NCI-H510A (cell line): ENCODE results near the gene NEK4.
A peak's percentile ranks its signal among the peaks of the same experiment; 100 is the strongest.
"Not testable (repeated sequence)": the region's sequence is repeated elsewhere in the genome, so short reads cannot be mapped to it uniquely, and the experiment has no call there.

Experiments
- DNase-seq: peaks from one replicate; lab custom pipeline; 2025; lab: John Stamatoyannopoulos, UW

NEK4 gene

GRCh38 chr3:52777959-52778805, 7.4 kb upstream of the NEK4 start:
- no peak for DNase-seq

- no peak for DNase-seq
Measured at GRCh38 chr3:52777127-52777958, 6.6 kb upstream of the NEK4 start, which contains the start of gene ITIH1. Gene ITIH1, plus strand, starts transcription at chr3:52777599. Its CDS starts 17 bp downstream, at chr3:52777616.

DNA sequence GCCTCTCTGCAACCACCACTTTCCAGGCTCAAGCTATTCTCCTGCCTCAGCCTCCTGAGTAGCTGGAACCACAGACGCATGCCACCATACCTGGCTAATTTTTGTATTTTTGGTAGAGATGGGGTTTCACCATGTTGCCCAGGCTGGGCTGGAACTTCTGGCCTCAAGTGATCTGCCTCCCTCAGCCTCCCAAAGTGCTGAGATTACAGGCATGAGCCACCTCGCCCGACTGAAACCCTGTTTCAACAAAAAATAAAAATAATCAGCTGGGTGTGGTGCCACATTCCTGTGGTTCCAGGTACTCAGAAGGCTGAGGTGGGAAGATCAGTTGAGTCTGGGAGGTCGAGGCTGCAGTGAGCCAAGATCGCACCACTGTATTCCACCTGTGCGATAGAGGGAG, 5.7 kb upstream of the NEK4 start:
- not testable (repeated sequence) for DNase-seq

DNA sequence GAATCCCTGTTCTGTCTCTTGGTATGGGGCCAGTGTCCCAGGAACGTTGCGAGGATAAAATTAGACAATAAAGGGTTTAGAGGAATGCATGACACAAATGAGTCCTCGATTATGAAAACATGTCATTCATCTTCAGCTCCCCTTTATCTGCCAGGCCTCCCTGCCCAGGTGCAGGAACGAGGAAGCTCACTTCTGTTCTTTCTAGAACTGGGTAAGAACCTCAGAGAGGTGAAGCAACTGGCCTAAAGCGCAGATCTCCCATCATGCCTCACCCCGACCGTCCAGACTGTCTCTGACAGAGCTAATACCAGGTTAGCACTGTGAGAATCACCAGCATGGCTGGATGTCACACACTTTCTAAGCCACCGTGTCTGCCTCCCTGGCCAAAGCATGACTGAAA, 5.1 kb upstream of the NEK4 start:
- no peak for DNase-seq

- peak; percentile 6 for DNase-seq
Measured at GRCh38 chr3:52774901-52775864, 4.4 kb upstream of the NEK4 start.

- DNase-seq, result no peak
Measured at GRCh38 chr3:52774066-52774713, 3.5 kb upstream of the NEK4 start.

DNA sequence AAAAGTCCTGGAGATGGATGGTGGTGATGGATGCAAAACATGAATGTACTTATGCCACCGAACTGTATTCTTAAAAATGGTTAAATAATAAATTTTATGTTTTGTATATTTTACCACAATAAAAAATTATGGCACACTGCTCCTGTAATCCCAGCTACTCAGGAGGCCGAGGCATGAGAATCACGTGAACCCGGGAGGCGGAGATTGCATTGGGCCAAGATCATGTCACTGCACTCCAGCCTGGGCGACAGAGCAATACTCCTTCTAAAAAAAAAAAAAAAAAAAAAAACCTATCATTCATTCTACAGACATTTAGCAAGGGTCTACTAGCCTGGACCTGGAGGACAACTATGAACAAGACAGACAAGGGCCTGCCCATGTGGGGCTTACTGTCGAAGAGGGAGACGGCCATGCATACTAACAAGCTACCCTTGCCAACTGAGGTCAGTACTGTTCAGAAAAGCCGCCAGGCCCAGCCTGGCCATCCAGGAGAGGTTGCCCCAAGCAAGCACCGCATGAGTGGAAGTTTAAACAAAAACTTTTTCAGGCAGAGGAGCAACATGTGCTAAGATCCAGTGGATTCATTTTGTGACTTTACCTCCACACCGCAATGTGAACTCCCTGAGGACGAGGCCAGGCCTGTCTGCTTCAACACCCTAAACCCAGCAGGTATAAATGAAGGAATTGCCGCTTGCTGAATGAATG, 2.8 kb upstream of the NEK4 start:
- DNase-seq, result no peak

GRCh38 chr3:52771702-52772101, 962 bp upstream of the NEK4 start:
- DNase-seq, result no peak

DNA sequence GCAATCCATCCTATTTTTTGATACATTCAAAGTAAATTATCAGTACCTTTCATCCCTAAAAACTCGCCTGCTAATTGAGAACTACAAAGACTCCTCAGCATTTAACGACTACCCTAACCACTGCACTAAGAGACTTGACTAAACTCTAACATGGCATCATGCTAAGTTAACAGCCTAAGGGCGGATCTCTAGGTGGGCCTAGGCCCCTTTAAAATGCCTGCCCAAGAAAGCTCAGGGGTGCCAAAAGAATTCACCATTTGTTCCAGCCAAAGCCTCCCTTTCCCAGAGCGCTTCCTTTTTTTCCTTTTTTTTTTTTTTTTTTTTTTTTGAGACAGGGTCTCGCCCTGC, 568 bp upstream of the NEK4 start:
- DNase-seq, result no peak

DNA sequence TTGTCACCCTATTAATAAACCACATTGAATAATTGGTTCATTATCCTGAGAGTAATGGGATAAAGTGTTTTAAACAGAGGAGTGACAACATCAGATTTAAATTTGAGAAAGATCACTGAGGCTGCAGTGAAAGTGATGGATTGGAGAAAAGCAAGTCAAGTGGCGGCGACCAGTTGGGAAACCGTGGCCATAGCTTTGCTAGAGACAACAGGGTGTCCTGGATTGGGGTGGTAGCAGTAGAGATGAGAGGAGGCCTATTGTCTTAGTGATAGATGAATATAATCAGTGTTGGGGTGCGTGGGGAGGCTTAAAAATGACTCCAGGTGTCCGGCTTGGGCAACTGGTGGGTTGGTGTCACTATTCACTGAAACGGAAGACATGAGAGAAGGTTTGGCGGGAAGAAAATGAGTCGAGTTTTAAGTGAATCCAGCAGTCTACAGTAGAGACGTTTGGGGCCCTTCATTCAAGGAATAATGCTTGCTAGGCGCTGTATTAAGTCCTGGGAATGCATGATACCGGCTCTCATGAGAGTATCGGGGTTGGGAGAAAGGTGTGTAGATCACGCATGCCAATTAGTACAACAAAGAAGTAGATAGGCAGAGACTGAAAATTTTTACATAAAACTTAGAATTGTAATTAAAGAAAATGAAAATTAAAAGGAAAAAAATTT, 819 bp downstream of the NEK4 start:
- no peak for DNase-seq

GRCh38 chr3:52763466-52763865, 7.3 kb downstream of the NEK4 start:
- no peak for DNase-seq

GRCh38 chr3:52756141-52756540, 14.6 kb downstream of the NEK4 start:
- no peak for DNase-seq

GRCh38 chr3:52754373-52754772, 16.4 kb downstream of the NEK4 start:
- DNase-seq, result no peak

DNA sequence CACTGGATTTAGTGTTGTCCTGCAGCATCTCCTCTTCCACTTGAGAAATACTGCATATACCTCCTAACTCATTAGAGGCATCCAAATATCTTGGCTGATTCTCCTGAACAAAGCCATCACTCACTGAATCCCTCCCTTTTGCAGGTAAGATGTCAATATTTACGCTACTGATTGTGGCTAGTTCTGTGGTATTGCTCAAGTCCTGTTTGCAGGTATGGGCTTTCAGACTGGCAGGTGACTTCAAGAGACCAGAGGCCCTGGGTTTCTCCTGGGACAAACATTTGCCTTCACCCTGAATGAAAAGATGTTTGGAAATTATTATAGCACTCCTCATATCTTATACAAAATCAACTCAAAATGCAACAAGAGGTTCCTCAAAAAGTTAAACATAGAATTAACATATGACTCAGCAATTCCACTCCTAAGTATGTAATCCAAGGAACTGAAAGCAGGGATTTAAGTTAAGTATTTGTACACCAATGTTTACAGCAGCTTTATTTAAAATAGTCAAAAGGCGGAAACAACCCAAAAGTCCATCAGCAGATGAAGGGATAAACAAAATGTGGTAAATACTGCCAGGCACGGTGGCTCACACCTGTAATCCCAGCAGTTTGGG, 18.6 kb downstream of the NEK4 start:
- no peak for DNase-seq

- no peak for DNase-seq
Measured at GRCh38 chr3:52743721-52744120, 27.0 kb downstream of the NEK4 start.

- DNase-seq, result no peak
Measured at GRCh38 chr3:52743152-52743551, 27.6 kb downstream of the NEK4 start.

DNA sequence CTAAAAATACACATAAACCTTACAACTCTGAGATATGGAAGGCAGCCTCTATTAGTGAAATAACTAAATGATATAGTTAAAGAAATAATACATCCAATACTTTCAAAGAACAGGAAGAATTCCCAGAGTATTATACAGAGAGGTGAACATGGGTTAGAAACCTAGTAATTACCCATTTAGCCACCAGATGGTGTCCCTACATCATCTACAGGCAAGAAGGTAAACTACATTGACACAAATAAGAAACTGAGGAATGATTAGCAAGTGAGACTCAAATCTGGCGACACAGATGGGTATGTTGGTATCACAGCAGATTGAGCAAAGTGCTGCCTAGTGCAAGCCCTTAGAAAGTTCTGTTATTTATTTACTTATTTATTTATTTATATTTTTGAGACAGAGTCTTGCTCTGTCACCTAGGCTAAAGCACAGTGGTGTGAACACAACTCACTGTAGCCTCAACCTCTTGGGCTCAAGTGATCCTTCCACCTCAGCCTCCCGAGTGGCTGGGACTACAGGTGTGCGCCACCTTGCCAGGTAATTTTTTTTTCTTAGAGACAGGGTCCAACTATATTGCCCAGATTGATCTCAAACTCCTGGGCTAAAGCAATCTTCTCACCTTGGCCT, 28.2 kb downstream of the NEK4 start:
- no peak for DNase-seq

- no peak for DNase-seq
Measured at GRCh38 chr3:52739730-52740129, 31.0 kb downstream of the NEK4 start.

- DNase-seq, result no peak
Measured at GRCh38 chr3:52733256-52733891, 37.4 kb downstream of the NEK4 start.
